Measurements from ENCODE around the gene PALLD.

PALLD gene

GRCh38 chr4:168522829-168523489 lies 26.1 kb downstream of the PALLD start:
- in situ Hi-C loops (cut with HindIII; ENCODE audit: low sequenced_read_pairs) = no loop called here

GRCh38 chr4:168524006-168524405 lies 27.2 kb downstream of the PALLD start:
- in situ Hi-C loops (cut with HindIII; ENCODE audit: low sequenced_read_pairs) = no loop called here

- in situ Hi-C loops (cut with HindIII; ENCODE audit: low sequenced_read_pairs) = no loop called here
Observed at GRCh38 chr4:168524897-168525296, 28.0 kb downstream of the PALLD start.

- in situ Hi-C loops (cut with HindIII; ENCODE audit: low sequenced_read_pairs) = no loop called here
Observed at GRCh38 chr4:168527560-168527959, 30.7 kb downstream of the PALLD start.

DNA sequence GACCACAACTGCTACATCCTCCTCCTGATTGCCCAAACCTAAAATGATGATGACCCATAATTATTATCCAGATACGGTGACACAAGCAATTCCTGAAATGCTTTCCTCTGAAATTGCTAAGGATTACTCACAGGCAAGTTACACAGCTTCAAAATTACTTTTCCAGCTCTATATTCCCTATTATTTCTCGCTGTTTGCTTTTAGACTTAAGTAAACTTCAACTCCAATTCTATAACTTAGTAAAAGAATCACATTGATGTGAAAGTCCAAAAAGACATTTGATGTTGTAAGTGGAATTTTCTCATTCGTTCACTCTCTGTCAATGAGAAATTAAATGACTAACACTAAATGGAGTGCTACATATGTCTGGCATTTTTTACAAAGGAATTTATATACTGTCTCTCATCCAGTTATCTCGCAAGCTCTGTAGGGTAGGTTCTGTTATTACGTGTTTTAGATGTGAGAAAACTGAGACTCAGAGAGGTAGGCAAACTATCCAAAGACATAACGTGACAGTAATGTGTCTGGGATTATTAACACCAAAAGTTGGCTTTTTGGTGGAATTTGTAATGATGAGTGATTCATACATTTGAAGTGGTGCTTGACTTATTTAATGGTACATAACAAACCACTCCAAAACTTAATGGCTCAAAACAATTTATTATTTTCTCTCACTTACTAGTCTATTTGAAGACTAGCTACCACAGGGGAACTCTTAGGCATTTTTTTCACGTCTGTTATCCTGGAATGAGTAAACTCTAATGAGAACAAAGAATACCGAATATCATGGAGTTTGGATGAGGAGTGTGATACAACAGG lies 31.5 kb downstream of the PALLD start:
- in situ Hi-C loops (cut with HindIII; ENCODE audit: low sequenced_read_pairs) = no loop called here

DNA sequence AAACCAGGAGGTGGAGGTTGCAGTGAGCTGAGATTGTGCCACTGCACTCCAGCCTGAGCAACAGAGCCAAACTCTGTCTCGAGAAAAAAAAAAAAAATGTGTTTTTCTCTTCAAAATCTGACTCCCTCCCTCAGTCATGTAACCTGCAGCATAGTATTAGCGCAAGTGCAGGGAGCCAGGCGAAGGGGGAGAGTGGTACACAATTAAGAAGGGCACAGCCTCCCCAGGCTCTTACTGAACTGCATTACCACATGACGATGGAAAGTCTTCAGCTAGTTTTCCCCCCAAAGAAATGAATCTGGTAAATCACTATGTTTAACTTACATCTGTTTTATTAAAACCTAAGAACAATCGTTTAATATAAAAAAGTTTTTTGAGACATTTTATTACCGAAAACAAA lies 32.4 kb downstream of the PALLD start:
- in situ Hi-C loops (cut with HindIII; ENCODE audit: low sequenced_read_pairs) = no loop called here

DNA sequence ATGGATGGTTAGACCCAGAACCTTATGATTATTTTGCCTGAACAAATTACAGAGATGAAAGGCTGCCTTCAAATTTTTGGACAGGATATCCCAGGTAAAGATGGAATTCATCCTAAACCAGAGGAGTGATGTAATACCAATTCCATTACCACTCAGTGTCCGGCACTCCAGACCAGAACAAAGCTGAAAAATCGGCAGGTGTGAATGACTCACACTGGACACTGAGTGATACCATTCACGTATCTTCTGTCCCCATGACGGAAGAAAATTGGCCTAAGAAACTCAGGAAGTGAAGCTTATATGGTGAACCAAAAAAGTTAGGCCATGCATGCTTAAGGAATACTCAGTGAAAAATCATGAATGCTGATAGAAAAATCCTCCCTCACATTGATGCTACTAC lies 34.5 kb downstream of the PALLD start:
- in situ Hi-C loops (cut with HindIII; ENCODE audit: low sequenced_read_pairs) = no loop called here

DNA sequence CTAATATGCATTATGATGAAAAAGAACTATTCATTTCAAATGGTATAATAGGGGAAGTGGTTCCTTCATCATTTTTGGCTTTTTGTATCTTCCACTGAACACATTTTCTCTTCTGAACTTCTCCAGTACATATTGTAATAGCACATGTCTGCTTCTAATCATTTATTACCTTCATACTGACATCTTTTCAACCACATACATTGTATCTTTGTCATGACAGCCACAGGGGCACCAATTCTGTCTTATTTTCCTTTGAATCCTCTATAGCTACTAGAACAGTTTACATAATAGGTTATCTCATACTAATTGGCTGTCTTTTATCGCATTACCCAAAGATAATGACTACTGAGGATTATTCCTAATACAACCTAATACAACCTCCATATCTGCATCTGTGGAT lies 37.7 kb downstream of the PALLD start:
- in situ Hi-C loops (cut with HindIII; ENCODE audit: low sequenced_read_pairs) = no loop called here

GRCh38 chr4:168535689-168536088 lies 38.8 kb downstream of the PALLD start:
- in situ Hi-C loops (cut with HindIII; ENCODE audit: low sequenced_read_pairs) = no loop called here

DNA sequence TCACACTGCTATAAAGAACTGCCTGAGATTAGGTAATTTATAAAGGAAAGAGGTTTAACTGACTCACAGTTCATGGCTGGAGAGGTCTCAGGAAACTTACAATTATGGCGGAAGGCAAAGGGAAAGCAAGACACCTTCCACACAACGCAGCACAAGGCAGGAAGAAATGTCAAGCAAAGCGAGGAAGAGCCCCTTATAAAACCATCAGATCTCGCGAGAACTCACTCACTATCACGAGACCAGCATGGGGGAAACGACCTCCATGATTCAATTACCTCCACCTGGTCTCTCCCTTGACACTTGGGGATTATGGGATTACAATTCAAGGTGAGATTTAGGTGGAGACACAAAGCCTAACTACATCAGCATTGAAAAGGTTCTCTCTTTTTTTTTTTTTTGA lies 39.6 kb downstream of the PALLD start:
- in situ Hi-C loops (cut with HindIII; ENCODE audit: low sequenced_read_pairs) = no loop called here

GRCh38 chr4:168537086-168537485 lies 40.2 kb downstream of the PALLD start:
- in situ Hi-C loops (cut with HindIII; ENCODE audit: low sequenced_read_pairs) = no loop called here

GRCh38 chr4:168537571-168537970 lies 40.7 kb downstream of the PALLD start:
- in situ Hi-C loops (cut with HindIII; ENCODE audit: low sequenced_read_pairs) = no loop called here

- in situ Hi-C loops (cut with HindIII; ENCODE audit: low sequenced_read_pairs) = no loop called here
Observed at GRCh38 chr4:168538632-168539031, 41.8 kb downstream of the PALLD start.

DNA sequence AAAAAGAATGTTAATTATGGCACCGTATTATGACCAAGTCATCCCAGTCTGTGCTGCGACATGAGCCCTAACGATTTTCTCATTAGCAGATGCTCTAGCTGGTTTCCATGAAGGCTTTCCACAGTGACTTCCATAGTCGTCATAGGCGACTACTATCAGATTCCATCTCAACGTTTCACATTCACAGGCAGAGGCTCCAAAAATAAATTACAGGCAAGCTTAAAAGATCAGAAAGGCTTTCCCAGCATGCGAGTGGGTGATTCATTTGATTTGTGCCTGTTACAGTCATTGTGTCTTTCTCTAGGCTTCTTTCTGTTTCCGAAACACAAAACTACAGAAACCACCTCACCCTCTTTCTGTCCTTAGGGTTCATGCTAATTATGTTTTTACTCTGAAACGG lies 43.2 kb downstream of the PALLD start:
- in situ Hi-C loops (cut with HindIII; ENCODE audit: low sequenced_read_pairs) = no loop called here

DNA sequence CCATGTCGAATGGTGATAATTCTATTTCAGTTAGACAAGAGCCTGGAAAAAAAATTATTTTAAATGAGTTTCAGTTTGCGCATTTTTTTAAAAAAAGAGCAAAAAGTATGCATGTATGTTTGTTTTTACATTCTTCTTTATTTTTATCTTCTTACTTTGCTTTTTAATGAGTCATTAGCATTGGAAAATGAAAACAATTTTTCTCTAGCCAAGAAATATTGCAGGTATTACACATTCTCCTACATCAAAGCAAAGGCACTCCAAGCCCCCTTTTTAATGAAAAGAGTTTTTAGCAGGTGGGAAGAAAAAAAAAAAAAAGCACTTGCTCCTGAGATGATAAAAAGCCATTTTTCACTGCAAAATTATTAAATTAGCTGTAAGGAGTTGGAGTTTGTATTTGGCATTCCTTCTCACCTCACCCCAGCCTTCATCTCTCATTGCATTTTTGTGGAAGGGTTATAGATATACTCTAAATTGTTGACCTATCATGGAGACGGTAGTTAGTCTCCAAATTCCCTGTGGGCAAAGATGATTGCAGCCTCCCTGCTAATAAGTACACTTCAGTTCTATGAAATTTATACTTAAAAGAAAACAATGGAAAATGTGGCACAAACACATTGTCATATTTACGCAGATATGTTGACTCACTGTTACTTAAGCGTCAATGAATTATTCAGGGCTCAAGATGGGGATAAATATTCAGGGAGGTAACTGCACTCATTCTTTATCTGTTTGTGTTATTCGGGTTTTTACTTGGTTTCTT lies 43.8 kb downstream of the PALLD start:
- in situ Hi-C loops (cut with HindIII; ENCODE audit: low sequenced_read_pairs) = no loop called here

DNA sequence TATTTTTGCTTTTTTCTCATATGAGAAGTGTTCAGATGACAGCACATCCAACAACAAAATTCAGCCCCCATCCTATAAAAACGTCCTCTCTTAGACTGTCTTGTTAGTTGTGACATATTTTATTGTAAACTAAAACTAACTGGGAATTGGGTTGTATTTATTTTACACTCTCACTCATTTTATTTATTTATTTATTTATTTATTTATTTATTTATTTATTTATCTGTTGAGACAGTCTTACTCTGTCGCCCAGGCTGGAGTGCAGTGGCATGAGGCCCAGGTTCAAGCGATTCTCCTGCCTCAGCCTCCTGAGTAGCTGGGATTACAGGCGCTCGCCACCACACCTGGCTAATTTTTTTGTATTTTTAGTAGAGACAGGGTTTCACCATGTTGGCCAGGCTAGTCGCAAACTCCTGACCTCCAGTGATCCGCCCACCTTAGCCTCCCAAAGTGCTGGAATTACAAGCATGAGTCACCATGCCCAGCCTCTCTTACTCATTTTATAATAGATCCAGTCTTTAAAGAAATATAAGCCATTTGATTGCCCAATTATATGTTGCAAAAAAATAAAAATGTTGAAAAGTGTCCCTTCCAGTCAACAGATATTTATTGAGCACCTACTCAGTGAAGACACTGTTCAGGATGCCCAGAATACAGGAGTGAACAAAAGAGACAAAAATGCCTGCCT lies 44.6 kb downstream of the PALLD start:
- in situ Hi-C loops (cut with HindIII; ENCODE audit: low sequenced_read_pairs) = no loop called here

- in situ Hi-C loops (cut with HindIII; ENCODE audit: low sequenced_read_pairs) = no loop called here
Observed at GRCh38 chr4:168549143-168549542, 52.3 kb downstream of the PALLD start.

GRCh38 chr4:168550064-168550766 lies 53.4 kb downstream of the PALLD start:
- in situ Hi-C loops (cut with HindIII; ENCODE audit: low sequenced_read_pairs) = no loop called here

DNA sequence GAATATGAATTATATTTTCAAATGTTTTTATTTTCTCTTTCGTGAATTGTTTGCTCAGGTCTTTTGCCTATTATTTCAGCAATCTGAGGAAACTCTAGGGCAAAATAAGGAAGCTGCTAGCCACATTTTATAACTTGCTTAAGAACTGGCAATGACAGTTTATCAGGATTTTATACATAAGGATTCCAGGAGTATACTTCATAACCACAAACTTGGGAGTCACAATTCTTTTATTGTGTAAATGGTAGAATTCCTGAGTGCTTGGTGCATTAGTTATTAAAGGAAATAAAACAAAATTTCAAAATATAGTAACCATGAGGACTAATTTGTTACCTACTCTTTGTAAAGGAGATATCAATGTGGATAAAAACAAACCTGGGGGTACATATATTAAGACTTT lies 54.4 kb downstream of the PALLD start:
- in situ Hi-C loops (cut with HindIII; ENCODE audit: low sequenced_read_pairs) = no loop called here

- in situ Hi-C loops (cut with HindIII; ENCODE audit: low sequenced_read_pairs) = no loop called here
Observed at GRCh38 chr4:168551945-168552695, 55.3 kb downstream of the PALLD start.

Measured in DLD1 (cell line).